Measurements from ENCODE around the gene IRF2BP1.
"Not testable (repeated sequence)": the region's sequence is repeated elsewhere in the genome, so short reads cannot be mapped to it uniquely, and the experiment has no call there.

IRF2BP1 gene

DNA sequence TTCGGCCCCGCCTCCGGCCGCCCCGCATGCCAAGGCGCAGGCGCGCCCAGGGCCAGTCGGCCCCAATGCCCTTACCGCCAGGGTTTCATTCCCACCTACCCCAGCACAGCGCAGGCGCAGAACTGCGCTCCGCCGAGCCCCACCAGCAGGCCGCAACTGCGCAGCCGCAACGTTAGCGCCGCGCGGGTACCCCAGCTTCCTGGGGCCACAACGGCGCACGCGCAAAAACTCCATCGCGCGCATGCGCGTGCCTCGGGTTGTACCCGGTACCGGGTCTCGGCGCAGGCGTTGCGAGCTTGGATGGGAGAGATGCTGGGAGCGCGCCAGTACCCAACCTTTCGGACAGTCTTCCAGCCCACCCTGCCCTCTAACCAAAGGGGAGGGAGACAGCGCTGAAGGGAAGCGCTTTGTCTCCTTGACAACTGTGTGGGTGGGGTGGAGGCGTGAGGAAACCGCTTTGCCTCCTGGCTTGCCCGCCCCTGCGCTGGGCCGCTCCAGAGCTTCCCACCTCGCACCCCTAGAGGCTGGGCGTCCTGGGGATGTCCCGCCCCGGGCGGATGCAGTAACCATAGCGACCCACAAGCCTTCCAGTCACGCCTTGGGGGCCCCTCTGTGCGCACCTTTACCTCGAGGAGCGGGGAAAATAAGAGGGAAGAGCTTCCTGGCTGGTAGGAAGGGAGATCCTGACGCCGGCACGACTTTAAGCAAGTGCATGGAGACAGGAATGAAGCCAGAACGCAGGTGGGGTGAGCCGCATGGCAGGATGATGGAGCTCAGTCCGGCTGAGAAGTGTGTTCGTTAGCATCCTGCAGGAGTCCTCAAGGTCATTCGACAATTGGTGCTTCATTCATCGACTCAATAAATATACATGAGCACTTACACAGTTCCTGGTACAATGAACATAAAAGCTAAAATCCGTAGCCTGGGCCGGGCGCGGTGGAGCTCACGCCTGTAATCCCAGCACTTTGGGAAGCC lies 17.0 kb upstream of the IRF2BP1 start:
- peak; percentile 97 to 100 (median 98) for DNase-seq (ENCODE audit: low read depth in 4 of 4, low spot score in 1 of 4)

DNA sequence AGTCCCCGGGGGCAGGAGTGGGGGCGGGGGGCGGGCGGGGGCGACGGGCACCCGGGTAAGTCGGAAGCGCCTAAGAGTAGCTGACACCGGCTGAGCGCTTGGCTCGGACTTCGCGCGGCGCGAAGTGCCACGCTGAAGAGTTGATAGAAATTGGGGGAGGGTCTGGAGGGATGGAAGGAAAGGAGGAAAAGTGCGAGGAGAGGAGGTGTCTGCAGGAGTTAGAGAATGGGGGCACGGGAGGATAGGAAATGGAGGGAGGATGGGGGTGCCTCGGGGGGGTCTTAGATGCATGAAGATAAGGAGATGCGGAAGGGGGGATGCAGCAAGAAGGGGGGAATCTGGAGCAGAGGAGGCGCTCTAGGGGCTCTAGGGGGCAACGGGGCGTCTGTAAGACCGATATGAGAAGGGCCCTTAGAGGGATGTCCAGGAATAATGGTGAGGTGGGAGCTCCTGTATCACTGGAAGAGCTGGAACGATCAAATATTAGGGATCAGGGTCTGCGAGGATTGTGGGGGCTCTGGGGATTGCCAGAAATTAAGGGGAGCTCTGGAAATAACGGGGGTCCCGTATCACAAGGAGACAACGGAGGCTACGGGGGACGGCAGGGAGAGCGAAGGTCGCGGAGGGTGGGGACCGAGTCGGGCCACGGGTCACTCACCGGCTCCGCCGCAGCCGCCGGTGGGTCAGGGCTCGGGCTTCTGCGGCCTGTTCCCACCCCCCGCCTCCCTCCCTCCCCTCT lies 16.1 kb upstream of the IRF2BP1 start, which contains the start of gene MYPOP:
Gene MYPOP (minus strand): TSS at position 702 of the 739 bp plus-strand sequence. CDS start 840 bp downstream, outside the sequence.
- no peak for DNase-seq (ENCODE audit: low read depth in 4 of 4, low spot score in 1 of 4)

- peak in 1 of 4 experiments; percentile 11 for DNase-seq (ENCODE audit: low read depth in 4 of 4, low spot score in 1 of 4)
Observed at GRCh38 chr19:45901432-45901911, 15.5 kb upstream of the IRF2BP1 start.

GRCh38 chr19:45900738-45901431 lies 14.9 kb upstream of the IRF2BP1 start:
- no peak for DNase-seq (ENCODE audit: low read depth in 4 of 4, low spot score in 1 of 4)

DNA sequence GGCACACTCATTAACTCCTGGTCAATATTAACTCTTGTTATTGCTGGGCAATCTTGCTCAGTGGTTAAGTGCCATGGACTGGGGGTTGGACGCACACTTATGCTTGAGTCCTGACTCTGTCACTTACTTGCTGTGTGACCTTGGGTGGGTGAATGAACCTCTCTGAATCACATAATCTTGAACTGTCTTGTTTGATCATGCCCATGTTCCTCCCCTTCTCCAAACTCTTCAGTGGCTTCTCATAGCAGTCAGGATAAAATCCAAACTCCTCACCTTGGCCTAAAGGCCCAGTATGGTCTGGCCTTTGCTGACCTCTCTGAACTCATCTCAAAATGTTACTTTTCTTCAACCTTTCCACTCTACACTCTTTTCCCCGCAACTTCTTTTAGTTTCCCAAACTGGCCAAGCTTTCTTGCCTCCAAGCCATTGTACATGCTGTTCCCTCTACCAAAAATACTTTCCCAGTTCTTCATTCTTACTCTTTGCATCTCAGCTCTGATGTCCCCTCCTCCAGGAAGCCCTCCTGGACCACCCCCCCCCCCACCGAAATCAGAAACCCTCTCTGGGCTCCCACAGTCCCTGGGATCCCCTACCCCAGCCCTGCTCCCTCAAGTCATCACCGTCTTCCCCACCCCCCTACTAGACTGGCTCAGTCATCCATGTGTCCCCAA lies 14.1 kb upstream of the IRF2BP1 start:
- no peak for DNase-seq (ENCODE audit: low read depth in 4 of 4, low spot score in 1 of 4)

- DNase-seq (ENCODE audit: low read depth in 4 of 4, low spot score in 1 of 4) = no peak
Observed at GRCh38 chr19:45899253-45899652, 13.3 kb upstream of the IRF2BP1 start.

DNA sequence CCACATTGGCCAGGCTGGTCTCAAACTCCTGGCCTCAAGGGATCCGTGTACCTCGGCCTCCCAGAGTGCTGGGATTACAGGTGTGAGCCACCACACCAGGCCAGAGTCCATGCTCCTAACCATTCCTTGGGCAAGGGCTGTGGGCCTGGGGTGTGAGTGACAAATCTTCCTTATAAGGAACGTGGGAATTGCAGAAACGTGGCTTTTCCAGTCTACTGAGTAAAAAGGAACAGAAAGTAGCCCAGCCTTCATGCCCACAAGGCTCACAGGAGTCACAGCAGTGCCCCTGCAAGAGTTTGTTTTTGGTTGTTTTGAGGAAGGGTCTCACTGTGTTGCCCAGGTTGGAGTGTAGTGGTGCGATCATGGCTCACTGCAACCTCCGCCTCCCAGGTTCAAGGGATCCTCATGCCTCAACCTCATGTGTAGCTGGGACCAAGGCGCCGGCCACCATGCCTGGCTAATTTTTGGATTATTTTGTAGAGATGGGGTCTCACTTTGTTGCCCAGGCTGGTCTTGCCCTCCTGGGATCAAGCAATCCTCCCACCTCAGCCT lies 11.4 kb upstream of the IRF2BP1 start:
- no peak for DNase-seq (ENCODE audit: low read depth in 4 of 4, low spot score in 1 of 4)

GRCh38 chr19:45895983-45896599 lies 10.2 kb upstream of the IRF2BP1 start:
- not testable (repeated sequence) for DNase-seq (ENCODE audit: low read depth in 4 of 4, low spot score in 1 of 4)

- DNase-seq (ENCODE audit: low read depth in 4 of 4, low spot score in 1 of 4) = no peak
Observed at GRCh38 chr19:45895519-45895972, 9.6 kb upstream of the IRF2BP1 start.

DNA sequence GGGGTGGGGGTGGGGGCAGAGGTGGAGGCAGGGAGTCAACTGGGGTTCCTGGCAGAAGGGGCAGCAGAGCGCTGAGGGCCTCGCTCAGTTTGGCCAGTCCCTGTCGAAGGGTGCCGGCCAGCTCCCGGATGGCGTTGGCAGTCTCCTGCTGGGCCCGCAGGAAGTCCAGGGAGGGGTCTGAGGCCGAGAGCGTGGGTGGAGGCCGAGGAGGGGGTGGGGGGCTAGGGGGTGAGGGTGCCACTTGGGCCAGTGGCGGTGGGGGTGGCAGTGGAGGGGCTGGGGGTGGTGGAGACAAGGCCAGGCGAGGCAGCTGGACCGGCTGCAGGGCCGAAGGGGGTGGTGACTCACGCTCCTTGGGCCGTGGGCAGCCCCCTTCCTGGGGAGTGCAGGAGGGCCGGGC lies 4.9 kb upstream of the IRF2BP1 start:
- no peak for DNase-seq (ENCODE audit: low read depth in 4 of 4, low spot score in 1 of 4)

GRCh38 chr19:45889210-45889885 lies 3.4 kb upstream of the IRF2BP1 start:
- DNase-seq (ENCODE audit: low read depth in 4 of 4, low spot score in 1 of 4) = no peak

DNA sequence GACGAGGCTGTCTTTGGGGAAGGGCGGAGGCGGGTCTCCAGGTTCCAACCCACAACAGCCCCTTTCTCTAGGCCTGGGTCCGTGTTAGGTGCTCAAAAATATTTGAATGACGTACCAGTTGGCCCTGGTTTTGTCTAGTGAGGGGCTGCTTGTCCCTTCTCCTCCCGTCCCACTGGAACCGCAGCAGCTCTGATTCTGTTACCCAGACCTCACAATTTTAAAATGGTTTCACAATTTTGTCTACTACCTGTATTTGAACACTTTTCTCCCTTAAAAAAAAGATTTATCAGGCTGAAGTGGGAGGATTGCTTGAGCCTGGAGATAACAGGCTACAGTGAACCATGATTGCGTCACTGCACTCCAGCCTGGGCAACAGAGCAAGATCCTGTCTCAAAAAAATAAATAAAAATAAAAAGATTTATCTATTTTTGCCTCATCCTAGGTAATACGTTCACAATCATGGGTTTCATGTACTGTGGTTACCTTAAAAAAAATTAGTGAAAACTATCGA lies 1.3 kb upstream of the IRF2BP1 start:
- no peak for DNase-seq (ENCODE audit: low read depth in 4 of 4, low spot score in 1 of 4)

DNA sequence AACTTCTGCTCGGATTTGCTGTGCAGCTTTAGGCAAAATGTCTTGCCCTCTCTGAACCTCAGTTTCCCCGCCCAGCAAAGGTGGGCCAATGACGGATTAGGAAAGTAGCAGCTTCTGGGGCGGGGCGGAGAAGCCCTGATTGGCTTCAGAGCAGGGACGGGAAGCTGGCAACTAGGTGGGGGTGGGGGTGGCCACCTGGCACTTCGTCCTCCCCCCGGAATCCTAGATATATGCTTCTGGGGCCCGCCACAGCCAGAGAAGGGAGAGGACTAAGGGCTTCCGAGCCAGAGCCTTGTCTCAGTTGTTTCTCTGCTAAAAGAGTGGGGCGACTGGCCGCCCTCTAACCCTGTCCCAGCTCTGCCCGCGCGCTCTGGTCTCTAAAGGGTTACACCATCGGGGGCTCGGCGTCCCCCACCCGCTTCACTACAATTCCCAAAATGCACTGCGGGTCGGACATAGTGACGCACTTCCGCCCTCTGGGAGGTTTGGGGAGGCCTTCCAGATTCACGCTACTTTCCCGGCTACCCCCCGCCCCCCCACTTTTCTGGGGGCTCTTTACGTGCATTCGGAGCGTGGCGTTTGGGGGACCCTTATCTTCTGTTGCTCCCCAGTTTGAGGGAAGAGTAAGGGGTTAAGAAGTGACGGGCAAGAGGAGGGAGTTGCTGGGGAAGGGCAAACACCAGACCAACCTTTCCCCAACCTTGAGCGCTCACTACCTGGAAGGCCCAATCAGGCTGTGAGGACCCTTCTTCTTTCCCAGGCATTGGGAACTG lies 672 bp upstream of the IRF2BP1 start:
- DNase-seq (ENCODE audit: low read depth in 4 of 4, low spot score in 1 of 4) = peak; percentile 65 to 83 (median 74)

DNA sequence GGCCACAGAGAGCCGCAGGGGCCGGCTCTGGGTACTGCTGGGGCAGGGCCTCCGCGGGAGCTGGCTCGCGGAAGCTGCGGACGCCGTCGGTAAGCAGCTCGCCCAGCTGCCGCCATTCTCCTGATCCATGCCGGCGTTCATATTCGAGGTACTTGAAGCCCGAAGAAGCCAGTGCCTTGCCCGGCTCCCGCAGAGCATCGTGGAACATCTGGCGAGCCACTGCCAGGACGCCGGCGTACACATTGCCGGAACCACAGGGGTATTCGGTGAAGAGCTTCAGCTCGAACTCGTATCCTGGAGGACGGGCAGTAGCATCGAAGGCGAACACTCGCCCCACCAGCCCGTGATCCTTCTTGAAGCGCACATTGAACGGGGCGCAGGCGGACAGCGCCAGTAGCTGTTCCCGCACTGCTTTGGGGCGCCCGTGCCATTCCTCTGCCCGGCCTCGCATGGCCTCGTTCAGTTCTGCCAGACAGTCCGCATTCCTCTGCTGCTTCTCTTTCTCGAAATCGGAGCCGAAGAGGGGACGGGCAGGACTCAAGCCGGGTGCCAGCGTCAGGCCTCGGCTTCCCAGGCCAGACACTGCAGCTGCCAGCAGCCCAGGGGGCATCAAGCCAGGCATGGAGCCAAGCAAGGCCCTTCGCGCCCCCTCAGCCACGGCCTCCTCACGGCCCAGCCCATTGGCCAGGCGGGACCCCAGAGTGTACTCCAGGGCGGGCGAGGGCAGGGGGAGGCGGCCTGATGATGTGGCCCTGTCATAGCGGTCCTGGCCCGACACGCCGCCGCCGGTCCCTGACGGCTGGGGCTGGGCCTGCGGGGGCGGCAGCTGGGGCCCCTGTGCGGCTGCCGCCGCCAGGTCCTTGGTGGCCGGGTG lies 1.0 kb downstream of the IRF2BP1 start:
- no peak for DNase-seq (ENCODE audit: low read depth in 4 of 4, low spot score in 1 of 4)

DNA sequence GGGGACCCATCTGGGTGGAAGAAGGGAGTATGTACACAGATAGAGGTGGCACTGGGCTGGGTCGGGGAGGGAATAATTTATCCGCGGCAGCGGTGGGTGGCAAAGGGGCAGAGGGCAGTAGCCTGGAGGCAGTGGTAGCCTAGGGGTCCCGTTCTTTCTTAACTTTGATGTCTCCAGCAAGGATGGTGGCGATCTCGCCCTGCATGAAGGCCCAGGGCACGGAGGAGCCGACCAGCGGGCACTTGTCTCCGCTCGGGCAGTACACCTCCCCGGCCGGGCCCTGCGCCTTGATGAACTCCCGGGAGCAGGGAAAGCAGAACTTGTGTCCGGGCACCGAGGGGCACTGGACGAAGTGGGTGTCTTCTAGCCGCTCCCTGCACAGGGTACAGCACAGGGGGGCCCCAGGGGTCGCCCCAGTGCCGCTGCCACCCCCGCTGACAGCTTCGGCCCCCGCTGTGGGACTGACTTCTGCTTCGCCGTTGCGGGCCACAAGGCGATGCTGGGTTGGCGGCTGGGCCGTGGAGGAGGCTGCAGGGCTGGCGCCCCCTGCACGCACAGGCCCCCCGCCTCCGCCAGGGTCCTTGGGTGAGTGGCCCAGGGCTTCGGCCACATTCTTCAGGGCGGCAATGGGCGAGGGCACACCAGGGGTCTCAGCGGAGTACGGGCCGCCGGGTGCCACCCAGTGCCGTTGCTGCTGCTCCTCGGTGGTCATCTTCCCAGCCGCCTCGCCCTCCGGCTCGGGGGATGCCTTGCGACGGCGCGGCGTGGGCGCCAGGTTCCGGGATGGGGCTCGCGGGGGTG lies 1.9 kb downstream of the IRF2BP1 start:
- no peak for DNase-seq (ENCODE audit: low read depth in 4 of 4, low spot score in 1 of 4)

- no peak for DNase-seq (ENCODE audit: low read depth in 4 of 4, low spot score in 1 of 4)
Observed at GRCh38 chr19:45883586-45883880, 2.4 kb downstream of the IRF2BP1 start.

All from stimulated activated CD4-positive, alpha-beta T cell treated with anti-CD3 and anti-CD28 coated beads, Interleukin-1b, Interleukin-23, amount 100 ng/mL, for 24 hours (primary cell).